ENCODE measurements around the gene KMT2C. TPM values are rescaled to one million over a fixed set of nuclear protein-coding genes. Genes with fewer than 3 reads are reported as not detected.
"Not testable (repeated sequence)": the region's sequence is repeated elsewhere in the genome, so short reads cannot be mapped to it uniquely, and the experiment has no call there.

Gene KMT2C
- total RNA-seq, 1 experiment from 2014 or later: 6.2 TPM

DNA sequence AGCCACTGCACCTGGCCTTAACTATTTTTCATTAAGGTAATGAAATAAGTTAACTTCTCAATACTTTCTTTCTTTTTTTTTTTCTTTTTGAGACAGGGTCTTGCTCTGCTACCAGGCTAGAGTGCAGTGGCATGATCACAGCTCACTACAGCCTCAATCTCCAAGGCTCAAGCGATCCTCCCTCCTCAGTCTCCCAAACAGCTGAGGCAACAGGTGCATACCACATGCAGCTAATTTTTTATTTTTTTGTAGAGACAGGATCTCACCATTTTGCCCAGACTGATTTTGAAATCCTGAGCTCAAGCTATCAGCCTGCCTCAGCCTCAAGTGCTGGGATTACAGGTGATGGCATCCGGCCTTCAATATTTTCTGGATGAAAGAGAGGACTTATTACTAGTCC lies 21.0 kb downstream of the KMT2C start:
- no peak for DNase-seq (ENCODE audit: low spot score)

DNA sequence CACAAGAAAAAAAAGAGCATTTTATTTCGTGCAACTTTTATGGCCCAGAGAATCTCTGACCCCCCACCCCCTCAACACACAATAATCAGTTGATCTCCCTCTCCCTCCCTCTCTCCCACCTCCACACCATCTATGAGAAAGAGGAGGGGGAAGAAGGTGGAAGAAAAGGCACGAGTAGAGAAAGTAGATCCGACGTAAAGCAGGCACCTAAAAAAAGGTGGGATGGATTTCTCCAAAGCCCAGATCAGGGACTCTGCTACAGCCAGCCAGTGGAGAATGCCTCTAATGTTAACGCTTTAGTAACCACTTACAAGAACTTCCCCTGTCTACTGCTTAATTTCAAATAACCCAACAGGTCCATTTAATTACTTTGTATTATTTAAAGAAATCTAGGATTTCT lies 24.4 kb downstream of the KMT2C start:
- DNase-seq (ENCODE audit: low spot score): peak; percentile 53
- in situ Hi-C loops (cut with HindIII; ENCODE audit: low sequenced_read_pairs): no loop called here

More for the DNA sequence above, 21.0 kb downstream of the KMT2C start:
- in situ Hi-C loops (cut with HindIII; ENCODE audit: low sequenced_read_pairs): no loop called here

DNA sequence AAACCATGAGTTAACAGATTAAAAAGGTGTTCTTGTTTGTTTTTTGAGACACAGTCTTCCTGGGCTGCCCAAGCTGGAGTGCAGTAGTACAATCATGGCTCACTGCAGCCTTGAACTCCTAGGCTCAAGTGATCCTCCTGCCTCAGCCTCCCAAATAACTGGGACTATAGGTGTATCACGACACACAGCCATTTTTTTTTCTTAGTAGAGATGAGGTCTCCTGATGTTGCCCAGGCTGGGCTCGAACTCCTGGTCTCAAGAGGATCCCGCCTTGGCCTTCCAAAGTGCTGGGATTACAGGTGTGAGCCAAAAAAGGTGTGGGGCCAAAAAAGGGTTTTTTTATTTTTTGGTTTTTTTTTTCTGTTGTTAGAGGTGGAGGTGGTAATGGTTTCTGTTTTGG lies 29.3 kb downstream of the KMT2C start:
- in situ Hi-C loops (cut with HindIII; ENCODE audit: low sequenced_read_pairs): no loop called here
- DNase-seq (ENCODE audit: low spot score): no peak

DNA sequence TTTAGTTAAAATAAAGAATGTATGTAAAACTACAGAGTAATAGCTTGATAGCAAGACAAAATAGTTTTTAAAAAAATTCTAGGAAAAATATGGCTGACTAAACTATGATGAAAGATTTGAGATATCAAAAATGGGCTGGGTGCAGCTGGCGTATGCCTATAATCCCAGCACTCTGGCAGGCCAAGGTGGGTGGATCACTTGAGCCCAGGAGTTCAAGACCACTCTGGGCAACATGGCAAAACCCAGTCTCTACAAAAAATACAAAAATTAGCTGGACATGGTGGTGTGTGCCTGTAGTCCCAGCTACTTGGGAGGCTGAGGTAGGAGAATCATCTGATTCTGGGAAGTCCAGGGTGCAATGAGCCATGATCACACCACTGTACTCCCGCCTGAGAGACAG lies 29.8 kb downstream of the KMT2C start:
- DNase-seq (ENCODE audit: low spot score); in situ Hi-C loops (cut with HindIII; ENCODE audit: low sequenced_read_pairs): not testable (repeated sequence)

DNA sequence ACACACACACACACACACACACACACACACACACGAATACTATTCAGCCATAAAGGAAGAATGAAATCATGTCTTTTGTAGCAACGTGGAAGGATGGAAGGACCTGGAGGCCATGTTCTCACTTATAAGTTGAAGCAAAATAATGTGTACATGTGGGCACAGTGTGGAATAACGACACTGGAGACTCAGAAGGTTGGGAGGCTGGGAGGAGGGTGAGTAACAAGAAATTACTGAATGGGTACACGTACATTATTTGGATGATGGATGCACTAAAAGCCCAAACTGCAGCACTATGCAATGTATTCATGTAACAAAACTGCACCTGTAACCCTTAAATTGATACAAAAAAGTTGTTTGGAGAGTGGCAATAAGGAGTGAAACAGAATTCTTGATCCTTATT lies 32.1 kb downstream of the KMT2C start:
- in situ Hi-C loops (cut with HindIII; ENCODE audit: low sequenced_read_pairs): no loop called here
- DNase-seq (ENCODE audit: low spot score): no peak

DNA sequence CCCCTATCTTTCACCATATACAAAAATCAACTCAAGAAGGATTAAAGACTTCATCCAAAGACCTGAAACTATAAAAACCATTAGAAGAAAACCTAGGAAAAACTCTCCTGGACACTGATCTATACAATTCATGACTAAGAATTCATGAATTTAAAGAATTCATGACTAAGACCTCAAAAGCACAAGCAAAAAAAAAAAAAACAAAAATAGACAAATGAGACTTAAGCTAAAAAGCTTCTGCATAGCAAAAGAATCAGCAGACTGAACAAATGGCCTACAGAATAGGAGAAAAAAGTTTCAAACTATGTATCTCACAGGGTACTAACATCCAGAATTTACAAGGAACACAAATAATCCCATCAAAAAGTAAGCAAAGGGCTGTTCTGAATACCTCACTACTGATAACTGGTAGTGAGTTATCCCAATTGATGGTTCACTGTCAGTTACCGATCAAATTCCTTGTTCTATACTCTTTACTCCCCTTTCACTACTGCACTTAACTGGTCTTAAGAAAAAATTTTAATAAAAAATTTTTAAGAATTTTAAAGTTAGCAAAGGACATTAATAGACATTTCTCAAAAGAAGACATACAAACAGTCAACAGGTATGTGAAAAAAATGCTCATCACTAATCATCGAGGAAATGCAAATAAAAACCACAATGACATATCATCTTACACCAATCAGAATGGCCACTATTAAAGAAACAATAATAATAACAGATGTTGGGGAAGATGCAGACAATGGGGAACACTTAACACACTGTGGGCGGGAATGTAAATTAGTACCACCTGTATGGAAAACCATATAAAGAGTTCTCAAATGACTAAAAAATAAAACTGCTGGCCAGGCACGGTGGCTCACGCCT lies 33.2 kb downstream of the KMT2C start:
- in situ Hi-C loops (cut with HindIII; ENCODE audit: low sequenced_read_pairs): no loop called here
- DNase-seq (ENCODE audit: low spot score): no peak

DNA sequence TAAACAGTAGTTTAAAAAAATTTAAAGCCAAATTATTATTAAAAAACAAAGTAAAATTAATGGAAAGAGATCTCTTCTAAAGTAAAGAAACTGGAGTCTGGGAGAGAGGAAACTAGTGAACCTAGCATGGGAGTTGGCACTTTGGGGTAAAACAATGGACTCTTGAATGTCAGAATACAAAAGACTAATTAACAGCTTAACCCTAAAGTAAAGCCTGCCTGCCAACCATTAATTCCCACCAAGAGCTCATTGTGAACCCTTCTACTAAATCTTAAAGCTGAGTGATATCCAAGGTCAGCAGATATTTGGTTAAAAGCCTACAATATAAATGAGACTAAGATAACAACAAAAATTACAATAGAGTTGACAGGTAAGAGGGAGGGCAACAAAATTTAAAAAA lies 36.5 kb downstream of the KMT2C start:
- in situ Hi-C loops (cut with HindIII; ENCODE audit: low sequenced_read_pairs): no loop called here
- no peak for DNase-seq (ENCODE audit: low spot score)

DNA sequence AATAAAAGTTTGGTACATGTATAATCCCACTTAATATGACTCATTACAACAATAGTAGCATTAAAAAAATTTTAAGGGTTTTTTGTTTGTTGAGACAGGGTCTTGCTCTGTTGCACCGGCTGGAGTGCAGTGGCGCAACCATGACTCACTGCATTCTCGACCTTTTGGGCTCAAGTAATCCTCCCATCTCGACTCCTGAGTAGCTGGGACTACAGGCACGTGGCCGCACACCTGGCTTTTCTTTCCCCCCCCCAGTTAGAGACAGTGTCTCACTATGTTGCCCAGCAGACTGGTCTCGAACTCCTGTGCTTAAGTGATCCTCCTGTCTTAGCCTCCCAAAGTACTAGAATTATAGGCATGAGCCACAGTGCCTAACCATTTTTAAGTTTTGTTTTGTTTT lies 40.7 kb downstream of the KMT2C start:
- in situ Hi-C loops (cut with HindIII; ENCODE audit: low sequenced_read_pairs): no loop called here
- DNase-seq (ENCODE audit: low spot score): no peak

DNA sequence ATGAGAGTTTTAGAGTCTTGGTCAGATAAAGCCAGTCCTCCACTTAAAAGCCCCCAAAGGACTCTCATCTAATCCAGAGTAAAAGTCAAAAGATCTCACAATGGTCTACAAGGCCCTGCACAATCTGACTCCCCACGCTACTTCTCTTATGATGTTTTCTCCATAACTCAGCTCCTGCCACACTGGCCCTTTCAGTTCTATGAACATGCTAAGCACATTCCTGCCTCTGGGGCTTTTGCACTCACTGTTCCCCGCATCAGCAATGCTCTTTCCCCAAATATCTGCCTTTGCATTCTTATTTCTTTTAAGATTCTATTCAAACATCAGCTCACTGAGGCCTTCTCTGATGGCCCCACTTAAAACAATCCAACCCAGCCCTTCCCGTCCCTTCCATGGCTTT lies 41.6 kb downstream of the KMT2C start:
- in situ Hi-C loops (cut with HindIII; ENCODE audit: low sequenced_read_pairs): not testable (repeated sequence)
- peak; percentile 35 for DNase-seq (ENCODE audit: low spot score)

DNA sequence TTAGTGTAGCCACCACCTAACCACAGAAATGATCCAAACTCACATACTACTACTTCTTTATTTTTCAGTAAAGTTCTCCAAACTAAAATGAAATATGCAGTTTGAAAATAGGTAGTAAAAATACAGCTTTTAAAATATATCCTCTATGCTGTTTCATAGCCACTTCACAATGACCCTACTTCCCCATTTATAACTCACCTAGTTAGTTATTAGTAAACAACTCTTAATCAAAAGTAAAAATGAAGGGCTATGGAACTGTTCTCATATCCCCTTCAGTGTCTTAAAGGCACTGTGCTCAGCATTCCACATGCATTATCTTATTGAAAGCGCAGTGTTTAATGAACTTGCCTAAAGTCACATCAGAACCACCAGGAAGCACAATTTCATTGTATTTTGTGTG lies 43.5 kb downstream of the KMT2C start:
- no peak for DNase-seq (ENCODE audit: low spot score)
- in situ Hi-C loops (cut with HindIII; ENCODE audit: low sequenced_read_pairs): no loop called here

DNA sequence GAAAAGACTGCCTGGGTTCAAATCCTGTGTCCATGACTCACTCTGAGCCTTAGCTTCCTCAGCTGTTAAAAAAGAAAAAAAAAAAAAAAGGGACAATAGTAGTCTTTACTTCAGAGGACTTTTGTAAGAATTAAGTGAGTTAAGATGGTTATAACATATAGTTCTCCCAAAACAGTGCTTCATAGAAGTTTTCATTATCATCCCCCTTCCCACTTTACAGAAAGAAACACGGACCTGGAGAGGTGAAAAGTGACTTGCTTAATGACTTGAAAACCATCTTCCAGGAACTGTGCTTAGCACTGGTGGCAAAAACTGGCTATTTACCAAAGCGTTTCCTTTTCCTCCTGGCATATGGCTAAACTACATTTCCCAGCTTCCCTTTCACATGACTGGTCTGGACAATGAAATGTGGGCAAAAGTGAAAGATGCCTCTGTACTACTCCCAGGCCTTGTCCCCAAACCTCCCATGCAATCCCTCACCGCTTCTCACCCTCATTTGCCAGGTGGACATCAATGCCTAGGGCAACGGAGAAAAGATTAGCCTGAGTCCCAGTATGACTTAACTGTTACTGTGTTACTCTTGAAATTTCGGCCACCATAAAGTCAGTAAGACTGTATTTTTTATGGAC lies 49.6 kb downstream of the KMT2C start:
- in situ Hi-C loops (cut with HindIII; ENCODE audit: low sequenced_read_pairs); DNase-seq (ENCODE audit: low spot score): not testable (repeated sequence)

DNA sequence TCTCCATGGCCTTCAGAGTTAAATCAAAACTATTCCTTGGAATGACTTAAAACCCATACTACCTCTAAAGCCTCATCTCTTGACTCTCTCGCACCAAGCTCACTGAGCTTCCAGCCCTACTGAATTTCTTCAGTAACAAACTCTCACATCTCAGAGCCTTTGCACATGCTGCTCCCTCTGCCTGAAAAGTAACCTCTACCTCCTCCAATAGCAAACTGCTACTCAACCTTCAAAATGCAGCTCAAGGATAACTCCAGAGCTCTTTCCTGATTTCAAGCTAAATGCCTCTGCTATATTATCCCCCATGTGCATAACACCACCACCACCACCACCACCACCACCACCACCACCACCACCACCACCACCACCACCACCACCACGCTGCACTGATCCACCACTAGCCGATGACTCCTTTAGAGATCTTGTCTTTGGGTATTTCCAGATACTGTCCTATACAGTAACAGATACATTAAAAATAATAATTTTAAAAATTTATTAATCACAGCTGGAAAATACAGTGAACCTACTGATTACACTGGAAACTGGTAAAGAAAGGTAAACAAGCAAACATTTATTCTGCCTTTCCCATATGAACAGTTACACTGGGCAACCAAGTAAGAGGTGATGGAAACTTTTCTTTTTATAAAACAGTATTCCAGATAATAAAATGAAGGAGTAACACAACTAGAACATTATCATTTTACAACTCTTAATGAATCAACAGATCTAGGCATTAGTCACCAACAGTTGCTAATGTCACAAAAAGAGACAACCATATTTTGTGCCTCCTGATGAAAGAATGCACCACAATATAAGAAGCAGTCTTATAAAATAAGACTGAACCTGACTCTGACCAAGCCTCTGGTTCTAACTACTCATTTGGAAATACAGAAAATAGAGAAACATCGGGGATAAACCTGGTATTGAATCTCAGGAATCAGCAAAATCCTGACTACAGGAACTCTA lies 51.3 kb downstream of the KMT2C start:
- DNase-seq (ENCODE audit: low spot score); in situ Hi-C loops (cut with HindIII; ENCODE audit: low sequenced_read_pairs): not testable (repeated sequence)

DNA sequence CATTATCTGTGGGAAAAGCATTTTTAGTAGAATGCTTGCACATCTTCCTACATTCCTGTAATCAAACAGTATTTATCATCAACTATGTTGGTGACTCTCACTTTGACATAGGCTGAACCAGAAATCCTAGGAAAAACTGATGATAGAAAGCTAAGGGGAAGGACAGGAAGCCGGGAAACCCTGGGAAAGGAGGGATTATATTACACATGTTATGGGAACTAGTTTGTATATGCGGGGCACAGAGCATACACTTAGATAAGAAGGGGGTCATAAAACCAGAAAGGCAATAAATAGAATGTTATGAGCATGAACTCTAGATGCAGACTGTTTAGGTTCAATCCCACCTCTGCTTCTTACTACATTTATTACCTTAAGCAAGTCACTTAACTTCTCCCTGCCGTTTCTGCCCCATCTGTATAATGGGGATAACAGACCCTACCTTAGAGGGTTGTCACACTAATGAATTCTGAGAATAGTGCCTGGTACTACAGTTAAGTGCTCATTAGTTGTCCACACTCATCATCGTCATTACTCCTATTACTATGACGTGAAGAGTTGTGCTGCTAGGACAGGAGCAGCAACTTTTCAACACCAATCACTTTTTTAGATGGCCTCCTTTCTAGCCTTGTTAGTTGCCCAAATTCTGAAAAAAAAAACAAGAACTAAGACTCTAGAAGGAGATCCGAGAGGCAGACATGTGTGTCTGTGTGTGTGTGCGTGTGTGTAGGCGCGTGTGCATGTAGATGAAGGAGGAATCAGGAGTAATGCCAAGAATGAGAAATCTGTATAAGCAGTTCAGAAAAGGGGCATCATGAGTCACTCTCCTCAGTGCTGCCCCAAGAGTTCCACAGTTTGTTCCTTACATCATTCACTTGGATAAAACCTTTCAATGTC lies 52.2 kb downstream of the KMT2C start:
- no peak for DNase-seq (ENCODE audit: low spot score)
- in situ Hi-C loops (cut with HindIII; ENCODE audit: low sequenced_read_pairs): no loop called here

DNA sequence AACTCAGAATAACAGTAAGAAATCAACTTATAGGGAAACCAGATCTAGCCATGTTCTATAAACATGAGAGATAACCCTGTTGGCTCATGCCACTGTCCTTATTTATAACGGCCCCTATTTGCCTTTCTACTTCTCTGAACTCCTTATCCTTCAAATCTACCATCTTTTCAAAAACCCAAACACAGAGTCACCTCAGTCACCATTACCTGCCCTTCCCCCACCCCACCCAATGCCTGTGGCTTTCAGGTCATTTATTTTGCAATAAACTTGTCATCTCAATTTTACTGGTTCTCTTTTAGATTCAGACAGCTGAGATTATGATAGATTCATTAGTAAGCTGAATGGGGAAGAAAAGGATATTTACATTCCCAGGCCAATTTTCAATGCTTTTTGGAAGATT lies 53.6 kb downstream of the KMT2C start:
- in situ Hi-C loops (cut with HindIII; ENCODE audit: low sequenced_read_pairs): no loop called here
- DNase-seq (ENCODE audit: low spot score): no peak

DNA sequence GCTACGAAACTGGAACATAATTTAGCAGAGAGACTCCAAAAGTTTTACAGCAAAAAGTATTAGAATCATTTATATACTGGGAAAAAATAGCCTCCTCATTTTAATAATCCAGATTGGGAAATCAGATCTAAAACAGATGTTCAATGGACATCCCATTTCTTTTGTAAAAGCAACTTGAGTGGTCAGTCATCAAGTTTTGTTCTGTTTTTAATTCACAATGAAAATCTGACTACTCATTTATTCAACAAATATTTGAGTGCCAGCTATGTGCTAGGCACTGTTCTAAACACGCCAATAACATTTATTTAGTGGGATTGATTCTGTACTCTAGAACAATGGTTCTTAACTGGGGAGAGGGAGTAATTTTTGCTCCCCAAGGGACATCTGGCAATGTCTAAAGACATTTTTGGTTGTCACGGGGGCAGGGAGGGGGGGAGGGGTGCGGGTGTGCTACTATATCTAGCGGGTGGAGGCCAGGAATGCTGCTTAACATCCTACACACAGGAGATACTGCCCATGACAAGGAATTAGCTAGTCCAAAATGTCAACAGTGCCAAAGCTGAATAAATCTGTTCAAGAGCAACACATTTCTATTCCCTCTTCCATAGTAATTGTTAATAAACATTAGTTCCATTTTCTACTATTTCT lies 54.7 kb downstream of the KMT2C start:
- in situ Hi-C loops (cut with HindIII; ENCODE audit: low sequenced_read_pairs); DNase-seq (ENCODE audit: low spot score): not testable (repeated sequence)

DNA sequence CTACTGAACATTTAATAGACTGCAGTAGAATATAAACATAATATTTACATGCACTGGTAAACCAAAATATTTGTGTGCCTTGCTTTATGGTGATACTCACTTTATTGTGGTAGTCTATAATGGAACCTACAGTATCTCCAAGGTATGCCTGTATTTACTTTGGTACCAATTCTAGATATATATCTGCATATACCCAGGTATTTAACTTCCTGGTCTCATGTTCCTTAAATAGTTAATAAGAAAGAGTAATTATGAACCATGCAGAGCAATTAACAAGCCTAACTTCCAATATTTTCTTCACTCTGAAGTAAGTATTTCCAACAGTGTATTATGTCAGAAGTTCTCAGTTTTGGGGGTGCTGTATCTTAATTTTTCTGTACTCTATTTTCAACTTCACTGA lies 57.3 kb downstream of the KMT2C start:
- in situ Hi-C loops (cut with HindIII; ENCODE audit: low sequenced_read_pairs); DNase-seq (ENCODE audit: low spot score): not testable (repeated sequence)

DNA sequence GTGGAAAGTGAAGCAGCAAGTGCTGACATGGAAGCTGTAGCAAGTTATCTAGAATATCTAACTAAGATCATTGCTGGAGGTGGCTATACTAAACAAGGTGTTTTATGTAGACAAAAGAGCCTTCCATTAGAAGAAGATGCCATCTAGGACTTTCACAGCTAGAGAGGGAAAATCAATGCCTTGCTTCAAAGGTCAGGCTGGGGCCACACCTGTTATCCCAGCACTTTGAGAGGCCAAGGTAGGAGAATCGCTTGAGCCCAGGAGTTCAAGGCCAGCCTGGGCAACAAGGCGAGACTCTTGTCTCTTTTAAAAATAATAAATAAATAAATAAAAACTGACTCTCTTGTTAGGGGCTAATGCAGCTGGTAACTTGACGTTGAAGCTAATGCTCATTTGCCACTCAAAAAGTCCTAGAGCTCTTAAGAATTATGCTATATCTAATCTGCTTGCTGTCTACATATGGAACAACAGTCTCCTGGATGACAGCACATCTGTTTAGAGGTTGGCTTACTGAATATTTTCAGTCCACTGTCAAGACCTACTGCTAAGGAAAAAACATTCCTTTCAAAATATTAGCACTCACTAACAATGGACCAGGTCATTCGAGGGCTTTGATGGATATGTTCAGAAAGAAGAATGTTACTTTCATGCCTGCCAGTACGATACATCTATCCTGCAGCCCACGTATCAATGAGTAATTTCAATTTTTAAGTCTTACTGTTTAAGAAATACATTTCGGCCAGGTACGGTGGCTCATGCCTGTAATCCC lies 58.9 kb downstream of the KMT2C start:
- DNase-seq (ENCODE audit: low spot score); in situ Hi-C loops (cut with HindIII; ENCODE audit: low sequenced_read_pairs): not testable (repeated sequence)
